Epithelial cell of esophagus (primary cell): Measurements from ENCODE around the gene ZNF207.
"Not testable (repeated sequence)": the region's sequence is repeated elsewhere in the genome, so short reads cannot be mapped to it uniquely, and the experiment has no call there.

Source experiments
- DNase-seq: peaks from one replicate; pipeline ENCODE4 v3.0.0; 2010; ENCODE audit warnings: low read depth
- H3K4me3 ChIP-seq: 2 replicates; pipeline ENCODE4 v1.5.1; 2011; ENCODE audit warnings: mild to moderate bottlenecking, low read length, control low read depth
- TF ChIP-seq, protein P1 (sequence below): IDR thresholded peaks from 2 replicates; pipeline ENCODE4 v1.5.1; 2011; ENCODE audit warnings: low read depth, mild to moderate bottlenecking, low read length, control low read depth, inconsistent platforms; ENCODE audit not compliant: insufficient read depth; ENCODE audit errors: missing control alignments

ZNF207 gene

DNA sequence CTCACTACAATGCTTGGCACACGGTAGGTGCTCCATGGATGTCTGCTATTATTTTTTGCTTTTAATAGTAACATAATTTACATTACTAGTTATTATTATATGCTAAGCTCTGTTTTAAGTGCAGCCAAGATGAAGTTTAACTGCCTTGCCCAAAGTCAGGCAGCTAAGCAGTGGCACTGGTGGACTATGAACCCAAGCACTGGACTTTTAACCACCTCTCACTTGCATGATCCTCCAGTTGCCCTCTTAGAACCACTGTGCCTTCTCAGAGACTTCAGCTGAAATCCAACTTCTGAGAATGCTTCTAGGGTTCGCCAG lies 1.5 kb upstream of the ZNF207 start:
- H3K4me3 ChIP-seq: no peak overlapping the region
- TF ChIP-seq, protein P1, sequence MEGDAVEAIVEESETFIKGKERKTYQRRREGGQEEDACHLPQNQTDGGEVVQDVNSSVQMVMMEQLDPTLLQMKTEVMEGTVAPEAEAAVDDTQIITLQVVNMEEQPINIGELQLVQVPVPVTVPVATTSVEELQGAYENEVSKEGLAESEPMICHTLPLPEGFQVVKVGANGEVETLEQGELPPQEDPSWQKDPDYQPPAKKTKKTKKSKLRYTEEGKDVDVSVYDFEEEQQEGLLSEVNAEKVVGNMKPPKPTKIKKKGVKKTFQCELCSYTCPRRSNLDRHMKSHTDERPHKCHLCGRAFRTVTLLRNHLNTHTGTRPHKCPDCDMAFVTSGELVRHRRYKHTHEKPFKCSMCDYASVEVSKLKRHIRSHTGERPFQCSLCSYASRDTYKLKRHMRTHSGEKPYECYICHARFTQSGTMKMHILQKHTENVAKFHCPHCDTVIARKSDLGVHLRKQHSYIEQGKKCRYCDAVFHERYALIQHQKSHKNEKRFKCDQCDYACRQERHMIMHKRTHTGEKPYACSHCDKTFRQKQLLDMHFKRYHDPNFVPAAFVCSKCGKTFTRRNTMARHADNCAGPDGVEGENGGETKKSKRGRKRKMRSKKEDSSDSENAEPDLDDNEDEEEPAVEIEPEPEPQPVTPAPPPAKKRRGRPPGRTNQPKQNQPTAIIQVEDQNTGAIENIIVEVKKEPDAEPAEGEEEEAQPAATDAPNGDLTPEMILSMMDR: no peak
- no peak for DNase-seq

DNA sequence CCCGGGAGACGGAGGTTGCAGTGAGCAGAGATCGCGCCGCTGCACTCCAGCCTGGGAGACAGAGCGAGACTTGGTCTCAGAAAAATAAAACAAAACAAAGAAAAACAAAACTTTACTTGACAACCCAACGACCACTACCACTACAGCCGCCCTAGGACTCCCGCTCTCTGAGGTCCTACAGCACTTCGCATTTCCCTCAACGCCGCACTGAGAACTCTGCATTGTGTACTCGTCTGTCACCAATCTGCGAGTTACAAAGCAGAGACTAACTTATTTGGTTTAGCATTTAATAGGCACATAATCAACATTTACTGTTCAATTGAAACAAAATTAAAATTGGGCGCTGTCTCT lies 479 bp upstream of the ZNF207 start:
- TF ChIP-seq, protein P1: no peak
- peak overlapping the region; percentile 100 for H3K4me3 ChIP-seq
- DNase-seq: peak; percentile 22

DNA sequence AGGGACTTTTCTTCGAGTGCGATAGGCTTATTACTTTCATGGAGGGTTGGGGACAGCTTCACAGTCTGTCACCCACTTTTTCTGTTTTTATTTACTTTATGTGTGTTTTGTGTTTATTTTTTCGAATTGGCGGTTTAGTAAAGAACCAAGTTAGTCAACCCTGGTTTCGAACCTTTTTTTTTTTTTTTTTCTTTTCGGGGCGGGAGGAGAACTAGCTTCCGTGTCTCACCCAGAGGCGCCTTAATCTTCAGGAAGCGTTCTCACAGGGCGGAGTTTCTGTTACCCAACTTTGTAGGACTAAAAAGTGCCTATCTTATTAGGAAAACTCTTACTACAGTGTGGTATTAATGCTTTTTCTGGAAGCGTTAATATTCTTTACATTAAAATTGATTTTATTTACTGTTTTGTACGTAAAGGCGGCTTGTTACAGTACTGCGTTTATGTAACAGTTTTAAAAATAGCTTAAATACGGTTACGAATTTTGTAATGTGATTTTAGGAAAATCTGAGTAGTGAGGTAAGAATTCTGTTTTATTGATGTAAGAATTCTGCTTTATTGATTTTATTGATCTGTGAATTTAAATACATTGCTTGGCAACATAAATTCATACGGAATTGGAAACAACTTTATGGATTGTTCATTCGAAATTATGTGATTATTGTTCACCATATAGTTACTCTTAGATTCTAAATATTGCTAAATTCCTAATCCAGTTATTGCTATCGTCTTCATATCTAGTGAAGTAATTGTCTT lies 885 bp downstream of the ZNF207 start:
- peak overlapping the region; percentile 100 for H3K4me3 ChIP-seq
- TF ChIP-seq, protein P1: no peak
- DNase-seq: peak; percentile 81

DNA sequence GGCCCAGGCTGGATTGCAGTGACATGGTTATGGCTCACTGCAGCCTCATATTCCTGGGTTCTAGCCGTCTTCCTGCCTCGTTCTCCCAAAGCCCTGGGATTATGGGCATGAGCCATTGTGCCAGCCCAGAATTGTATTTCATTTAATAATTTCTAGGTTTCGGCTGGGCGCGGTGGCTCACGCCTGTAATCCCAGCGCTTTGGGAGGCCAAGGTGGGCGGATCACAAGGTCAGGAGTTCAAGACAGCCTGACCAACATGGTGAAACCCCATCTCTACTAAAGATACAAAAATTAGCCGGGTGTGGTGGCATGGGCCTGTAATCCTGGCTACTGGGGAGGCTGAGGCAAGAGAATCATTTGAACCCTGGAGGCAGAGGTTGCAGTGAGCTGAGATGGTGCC lies 2.8 kb downstream of the ZNF207 start:
- peak overlapping the region; percentile 100 for H3K4me3 ChIP-seq
- DNase-seq: not testable (repeated sequence)

DNA sequence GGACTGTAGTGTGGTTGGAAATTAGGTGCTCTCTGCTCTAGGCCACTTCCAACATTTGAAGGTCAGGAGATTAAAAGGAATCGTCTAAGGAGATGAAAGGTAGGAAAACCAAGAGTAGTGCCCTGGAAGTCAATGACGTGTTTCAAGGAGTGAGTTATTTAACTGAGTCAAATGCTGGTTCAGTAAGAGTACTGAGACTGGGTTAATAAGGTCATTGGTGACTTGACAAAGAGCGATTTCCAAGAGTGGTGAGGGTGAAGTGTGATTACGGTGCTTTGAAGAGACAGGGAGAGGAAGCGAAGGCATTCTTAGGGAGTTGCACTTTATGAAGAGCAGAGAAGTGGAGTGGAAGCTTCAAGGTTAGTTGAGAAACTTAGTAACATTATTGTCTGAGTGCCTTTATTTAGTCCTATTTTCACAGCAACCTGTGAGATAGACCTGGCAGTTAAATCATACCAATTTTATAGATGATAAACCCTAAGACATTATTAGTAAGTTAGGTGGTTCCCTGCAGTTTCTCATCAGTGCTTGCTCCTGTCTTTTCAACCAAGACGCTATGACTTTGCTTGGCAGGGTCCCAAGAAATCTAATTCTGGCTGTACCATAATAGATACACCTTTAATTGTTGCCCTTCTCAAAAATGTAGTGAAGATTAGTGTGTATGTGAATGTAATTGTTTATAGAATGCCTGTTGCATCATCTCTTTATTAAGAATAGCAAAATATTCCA lies 5.9 kb downstream of the ZNF207 start:
- DNase-seq: peak; percentile 53
- TF ChIP-seq, protein P1: no peak
- H3K4me3 ChIP-seq: peak overlapping the region; percentile 21

DNA sequence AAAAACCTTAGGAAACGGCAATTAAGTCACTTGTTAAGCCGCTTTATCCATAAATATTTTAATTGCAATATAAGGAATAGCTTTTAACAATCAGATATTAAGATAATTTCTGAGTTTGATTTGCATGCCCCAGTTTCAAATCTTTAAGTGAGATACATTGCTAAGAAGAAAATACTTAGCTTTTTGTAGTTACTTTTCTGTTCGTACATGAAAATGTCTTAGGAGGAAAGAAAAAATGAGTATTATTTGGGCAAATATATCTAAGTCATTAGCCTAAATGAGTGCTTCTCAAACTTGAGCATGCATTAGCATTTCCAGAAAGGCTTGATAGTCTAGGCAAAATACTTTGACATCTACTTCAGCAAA lies 6.4 kb downstream of the ZNF207 start:
- TF ChIP-seq, protein P1: no peak
- DNase-seq: no peak
- H3K4me3 ChIP-seq: no peak overlapping the region

DNA sequence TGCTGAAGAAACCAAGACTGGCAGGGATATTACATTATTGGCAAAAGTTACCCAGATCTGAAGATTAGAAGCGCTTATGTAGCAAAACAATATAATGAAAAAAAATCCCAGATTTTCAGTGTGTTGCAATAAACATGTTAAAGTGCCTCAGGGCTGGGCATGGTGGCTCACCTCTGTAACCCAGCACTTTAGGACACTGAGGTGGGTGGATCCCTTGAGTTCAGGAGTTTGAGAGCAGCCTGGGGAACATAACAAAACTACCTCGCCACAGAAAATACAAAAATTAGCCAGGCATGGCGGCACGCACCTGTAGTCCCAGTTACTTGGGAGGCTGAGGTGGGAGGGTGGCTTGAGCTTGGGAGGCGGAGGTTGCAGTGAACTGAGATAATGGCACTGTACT lies 6.8 kb downstream of the ZNF207 start:
- peak; percentile 43 for DNase-seq
- no peak overlapping the region for H3K4me3 ChIP-seq

More for the DNA sequence above, 6.8 kb downstream of the ZNF207 start:
- TF ChIP-seq, protein P1: no peak
